ENCODE data around the gene SRP68.

The SRP68 gene

GRCh38 chr17:75994802-75995370 is 77.4 kb downstream of the SRP68 start:
- Histone ChIP-seq H3K27ac (ENCODE audit: insufficient read depth in 1 of 2, low read depth in 1 of 2, low read length in 2 of 2, poor library complexity in 1 of 2, severe bottlenecking in 2 of 2) (no peak overlapping the region), H3K36me3 (ENCODE audit: control insufficient read depth in 4 of 4, insufficient read depth in 4 of 4, low read length in 3 of 4) (peaks cover 0 to 15% (median 7%) of the 10 kb centered on the region in 4 experiments), H3K27me3 (replicated peaks in 2 of 5; ENCODE audit: control insufficient read depth in 4 of 5, insufficient read depth in 5 of 5, low read length in 4 of 5) (no peaks in the 10 kb centered on the region), H3K4me1 (ENCODE audit: control extremely low read depth in 1 of 4, control insufficient read depth in 4 of 4, insufficient read depth in 4 of 4, low read length in 3 of 4) (peaks cover 0 to 28% (median 16%) of the 10 kb centered on the region in 4 experiments), H3K9me3 (ENCODE audit: control extremely low read depth in 1 of 5, control insufficient read depth in 4 of 5, insufficient read depth in 2 of 5, low read depth in 1 of 5, low read length in 4 of 5) (no peaks in the 10 kb centered on the region), H3K4me3 (ENCODE audit: control insufficient read depth in 1 of 7, extremely low read depth in 1 of 7, insufficient read depth in 4 of 7, low read depth in 2 of 7, low read length in 6 of 7) (no peak overlapping the region)
- CTCF ChIA-PET: interaction anchor here (4.4 to 14.8 kb wide), 3 partner anchors 11 to 90 kb away, joined by 17 to 183 read pairs (median 33); partner anchors contain the start of gene MRPL38
- POLR2A ChIA-PET: no interaction called here
- 100% methylated on average over 4 of the region's 5 CpGs for WGBS (ENCODE audit: insufficient coverage)
- DNase-seq: no peak

GRCh38 chr17:75991396-75991795 is 80.9 kb downstream of the SRP68 start:
- Histone ChIP-seq H3K27me3 (replicated peaks in 2 of 5; ENCODE audit: control insufficient read depth in 4 of 5, insufficient read depth in 5 of 5, low read length in 4 of 5) (no peaks in the 10 kb centered on the region), H3K4me3 (ENCODE audit: control insufficient read depth in 1 of 7, extremely low read depth in 1 of 7, insufficient read depth in 4 of 7, low read depth in 2 of 7, low read length in 6 of 7) (no peak overlapping the region), H3K4me1 (ENCODE audit: control extremely low read depth in 1 of 4, control insufficient read depth in 4 of 4, insufficient read depth in 4 of 4, low read length in 3 of 4) (peaks cover 0 to 5% (median under 1%) of the 10 kb centered on the region in 4 experiments), H3K9me3 (ENCODE audit: control extremely low read depth in 1 of 5, control insufficient read depth in 4 of 5, insufficient read depth in 2 of 5, low read depth in 1 of 5, low read length in 4 of 5) (no peaks in the 10 kb centered on the region), H3K36me3 (ENCODE audit: control insufficient read depth in 4 of 4, insufficient read depth in 4 of 4, low read length in 3 of 4) (peaks cover 0 to 15% (median 7%) of the 10 kb centered on the region in 4 experiments), H3K27ac (ENCODE audit: insufficient read depth in 1 of 2, low read depth in 1 of 2, low read length in 2 of 2, poor library complexity in 1 of 2, severe bottlenecking in 2 of 2) (no peak overlapping the region)
- CTCF ChIA-PET: no interaction called here
- POLR2A ChIA-PET: no interaction called here
- DNase-seq: no peak
- 97% methylated on average over 8 of the region's 9 CpGs for WGBS (ENCODE audit: insufficient coverage)
